HCT116 (cell line): ENCODE measurements around the gene CDC42EP3.

Experiments
- CBX3 ChIP-seq: IDR thresholded peaks from 2 replicates; pipeline ENCODE4 v1.6.1; 2012; ENCODE audit warnings: low read depth
- CEBPB ChIP-seq: IDR thresholded peaks from 2 replicates; pipeline ENCODE4 v1.6.1; 2012; ENCODE audit warnings: low read depth
- CTCF ChIP-seq, 3 experiments: fragments of 200-600 bp in 1 of 3; sonication (generic) in 1 of 3; IDR thresholded peaks in 2 of 3; conservative IDR thresholded peaks in 1 of 3; 2 replicates each; pipeline ENCODE4 v1.5.1; 2012 to 2017; ENCODE audit warnings: low read depth in 2 of 3, low read length in 2 of 3, antibody characterized with exemption in 1 of 3, borderline replicate concordance in 1 of 3, control low read depth in 1 of 3, mild to moderate bottlenecking in 1 of 3, mixed read lengths in 1 of 3, mixed run types in 1 of 3, moderate library complexity in 1 of 3; ENCODE audit not compliant: insufficient read depth in 1 of 3
- EGR1 ChIP-seq: IDR thresholded peaks from 2 replicates; pipeline ENCODE4 v1.6.1; 2012; ENCODE audit warnings: low read depth
- ELF1 ChIP-seq: IDR thresholded peaks from 2 replicates; pipeline ENCODE4 v1.6.1; 2012; ENCODE audit warnings: low read depth, borderline replicate concordance
- EZH2 ChIP-seq: fragments of 200-600 bp; sonication (generic); IDR thresholded peaks from 2 replicates; pipeline ENCODE4 v1.6.1; 2017; ENCODE audit warnings: antibody characterized with exemption, mixed run types
- FOSL1 ChIP-seq: IDR thresholded peaks from 2 replicates; pipeline ENCODE4 v1.6.1; 2012; ENCODE audit warnings: low read depth
- POLR2A ChIP-seq: IDR thresholded peaks from 2 replicates; pipeline ENCODE4 v1.7.0; 2011; ENCODE audit warnings: borderline replicate concordance; ENCODE audit not compliant: insufficient read depth, insufficient read length; ENCODE audit errors: extremely low read depth
- POLR2AphosphoS5 ChIP-seq: IDR thresholded peaks from 2 replicates; pipeline ENCODE4 v1.6.1; 2011; ENCODE audit warnings: mild to moderate bottlenecking, low read depth, low read length, moderate library complexity
- RAD21 ChIP-seq: IDR thresholded peaks from 2 replicates; pipeline ENCODE4 v1.6.1; 2012; ENCODE audit warnings: low read depth, mild to moderate bottlenecking
- REST ChIP-seq: IDR thresholded peaks from 2 replicates; pipeline ENCODE4 v1.6.1; 2012; ENCODE audit warnings: low read depth
- YY1 ChIP-seq: IDR thresholded peaks from 2 replicates; pipeline ENCODE4 v1.6.1; 2011; ENCODE audit warnings: low read length, low read depth, moderate library complexity, mild to moderate bottlenecking; ENCODE audit not compliant: insufficient replicate concordance; ENCODE audit errors: extremely low read depth
- ZBTB33 ChIP-seq: IDR thresholded peaks from 2 replicates; pipeline ENCODE4 v1.6.1; 2011; ENCODE audit warnings: mild to moderate bottlenecking, low read length, moderate library complexity; ENCODE audit not compliant: insufficient replicate concordance; ENCODE audit errors: extremely low read depth
- ZFX ChIP-seq: fragments of 450-650 bp; IDR thresholded peaks from 2 replicates; pipeline ENCODE4 v1.6.1; 2017

- no peak for TF ChIP-seq CTCF (IDR thresholded peaks at IDR 0.05 in 2 of 3, conservative IDR thresholded peaks at IDR 0.05 in 1 of 3; ENCODE audit: borderline replicate concordance in 1 of 3, insufficient read depth in 1 of 3, low read depth in 2 of 3, low read length in 2 of 3)
- TF ChIP-seq YY1 = no peak
- no peak for TF ChIP-seq RAD21
- no peak for TF ChIP-seq ELF1
- TF ChIP-seq EZH2 = no peak
- TF ChIP-seq POLR2A = no peak
- no peak for TF ChIP-seq FOSL1
- no peak for TF ChIP-seq POLR2AphosphoS5
- no peak for TF ChIP-seq EGR1
- TF ChIP-seq ZBTB33 = no peak
- no peak for TF ChIP-seq REST
- no peak for TF ChIP-seq ZFX
- TF ChIP-seq CBX3 = no peak
- TF ChIP-seq CEBPB = no peak
These were observed 23.9 kb upstream of the CDC42EP3 start for GRCh38 chr2:37695336-37695735.
